Fibroblast of mammary gland (primary cell): ENCODE measurements around the gene TMEM117.

Experiments used
- DNase-seq: peaks from one replicate; pipeline ENCODE4 v3.0.0-alpha.2; 2010; ENCODE audit warnings: low read depth
- H3K4me3 ChIP-seq: 2 replicates; pipeline ENCODE4 v1.5.1; 2011; ENCODE audit warnings: low read depth, mild to moderate bottlenecking, low read length, moderate library complexity; ENCODE audit not compliant: control insufficient read depth
- CTCF ChIP-seq: conservative IDR thresholded peaks from 2 replicates; pipeline ENCODE4 v1.5.1; 2011; ENCODE audit warnings: low read depth, low read length, inconsistent platforms; ENCODE audit not compliant: control insufficient read depth, insufficient read depth

The TMEM117 gene

DNA sequence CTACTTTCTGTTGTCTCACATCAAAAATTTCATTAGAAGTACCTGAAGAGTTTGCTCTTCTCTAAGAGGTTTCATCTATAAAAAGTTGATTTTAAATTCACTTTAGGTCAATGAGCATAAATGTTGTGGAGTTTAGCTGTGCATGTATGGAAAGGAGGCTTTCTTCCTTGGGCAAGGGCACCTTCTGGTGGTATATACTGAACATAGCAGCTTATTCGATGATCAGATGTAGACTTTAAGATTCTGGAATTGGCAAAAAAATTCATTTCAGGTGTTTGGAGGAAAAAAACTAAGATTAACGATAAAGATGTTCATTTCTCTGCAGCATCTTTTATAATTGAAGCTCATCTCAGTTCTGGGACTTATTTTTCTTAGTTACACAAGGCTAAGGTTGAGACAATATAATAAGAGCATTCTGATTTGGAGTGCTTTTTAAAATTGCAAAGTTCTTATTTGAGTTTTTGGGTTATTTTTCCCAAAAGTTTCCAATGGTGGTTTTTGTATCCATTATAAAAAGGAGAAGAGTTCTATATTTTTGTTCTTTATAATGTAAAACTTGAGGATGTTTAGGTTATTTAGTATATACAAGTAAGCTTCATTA is 46.8 kb downstream of the TMEM117 start:
- H3K4me3 ChIP-seq: no peak overlapping the region
- peak; percentile 72 for DNase-seq
- TF ChIP-seq CTCF: peak; percentile 91

DNA sequence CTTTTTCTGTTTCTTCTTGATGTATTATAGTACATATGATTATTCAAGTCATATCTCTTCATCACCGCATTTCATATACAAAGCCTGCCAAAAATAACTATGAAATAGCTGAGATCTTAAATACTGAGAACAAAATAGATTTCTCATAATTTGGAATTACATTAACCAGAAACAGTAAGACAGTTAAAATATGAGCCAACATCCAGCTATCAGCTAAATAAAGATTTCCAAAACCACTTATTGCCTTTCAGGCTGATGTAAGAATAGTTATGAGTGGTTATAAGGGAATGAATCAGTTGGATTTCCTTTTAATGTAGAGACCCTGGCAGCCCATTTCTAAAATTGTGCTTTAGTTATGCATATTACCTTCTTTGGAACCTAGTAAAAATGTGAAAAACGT is 47.4 kb downstream of the TMEM117 start:
- no peak for TF ChIP-seq CTCF

GRCh38 chr12:43883748-43884147 is 47.9 kb downstream of the TMEM117 start:
- H3K4me3 ChIP-seq: no peak overlapping the region
- no peak for TF ChIP-seq CTCF
- DNase-seq: no peak

More for the DNA sequence above, 47.4 kb downstream of the TMEM117 start:
- DNase-seq: no peak
- no peak overlapping the region for H3K4me3 ChIP-seq

DNA sequence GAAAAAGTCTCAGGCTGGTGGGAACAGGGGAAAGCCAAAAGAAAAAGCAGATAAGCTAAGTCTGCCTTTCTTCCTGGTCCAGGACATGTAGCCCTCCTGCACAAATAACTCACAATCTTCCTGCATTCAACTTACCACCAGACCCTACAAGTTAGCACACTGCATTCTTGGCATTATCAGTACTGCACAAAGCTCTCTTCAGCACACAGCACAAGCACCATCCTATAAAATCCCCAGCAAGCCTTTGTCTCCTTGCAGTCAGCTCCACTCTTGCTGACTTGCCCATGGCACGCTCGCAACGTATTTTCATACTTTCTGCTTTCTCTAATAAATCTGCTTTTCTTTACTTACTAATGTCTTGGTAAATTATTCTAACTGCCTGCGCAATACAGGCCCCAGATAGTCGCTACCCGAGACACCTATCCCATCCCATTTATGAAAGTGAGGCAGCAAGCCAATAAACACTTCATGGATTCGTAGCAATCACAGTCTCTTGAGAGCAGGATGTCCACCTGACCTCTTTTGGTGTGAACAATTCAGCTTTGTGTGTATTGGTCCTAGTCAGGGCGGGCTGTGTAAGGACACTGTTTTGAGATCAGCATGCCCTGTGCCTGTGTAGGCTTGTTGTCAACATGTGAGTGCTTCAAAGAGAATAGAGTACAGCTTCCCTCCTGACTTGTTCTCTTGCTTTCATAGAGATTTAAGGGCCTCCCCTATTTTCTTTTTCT is 49.0 kb downstream of the TMEM117 start:
- TF ChIP-seq CTCF: no peak
- H3K4me3 ChIP-seq: no peak overlapping the region

DNA sequence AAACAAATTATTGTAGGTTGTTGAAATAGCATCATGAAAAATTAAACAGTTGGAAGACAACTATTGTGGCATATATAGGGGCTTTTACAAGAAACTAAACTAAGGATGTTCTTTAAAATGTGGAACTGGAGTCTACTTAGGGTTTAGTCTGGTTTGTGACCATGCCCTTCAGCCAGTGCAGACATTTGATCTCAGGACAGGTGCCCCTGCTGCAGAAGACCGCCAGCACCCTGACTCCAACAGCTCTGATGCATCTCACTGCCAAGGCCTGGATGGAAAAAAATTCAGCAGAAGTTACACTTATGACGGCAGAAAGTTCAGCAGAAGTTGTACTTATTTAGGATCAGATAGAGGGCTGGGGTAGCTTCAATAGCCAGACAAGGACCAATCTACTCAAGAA is 51.5 kb downstream of the TMEM117 start:
- H3K4me3 ChIP-seq: no peak overlapping the region
- no peak for DNase-seq
- no peak for TF ChIP-seq CTCF

More for the DNA sequence above, 49.0 kb downstream of the TMEM117 start:
- DNase-seq: no peak

- no peak overlapping the region for H3K4me3 ChIP-seq
- peak; percentile 23 for DNase-seq
- TF ChIP-seq CTCF: no peak
Measured at GRCh38 chr12:43891856-43892574, 56.1 kb downstream of the TMEM117 start.
